Smooth muscle cell (in vitro differentiated cells): ENCODE results near the gene SLC10A7. TPM values are rescaled to one million over a fixed set of nuclear protein-coding genes. Genes with fewer than 3 reads are reported as not detected.
A peak's percentile ranks its signal among the peaks of the same experiment; 100 is the strongest.

Experiments
- DNase-seq: peaks from one replicate; lab custom pipeline; 2025; ENCODE audit not compliant: unreplicated experiment; lab: John Stamatoyannopoulos, UW
- H2AFZ ChIP-seq: fragments of 200-600 bp; sonication (generic); 2 replicates; pipeline ENCODE4 v1.6.0; 2016; ENCODE audit warnings: antibody characterized with exemption, low read depth, mild to moderate bottlenecking
- H3F3A ChIP-seq: fragments of 200-600 bp; sonication (generic); 2 replicates; pipeline ENCODE4 v1.6.0; 2017; ENCODE audit warnings: antibody characterized with exemption, low read depth
- H3K27ac ChIP-seq: fragments of 200-600 bp; sonication (generic); 2 replicates; pipeline ENCODE4 v1.5.1; 2016; ENCODE audit warnings: low read depth, mild to moderate bottlenecking
- H3K27me3 ChIP-seq: fragments of 200-600 bp; sonication (generic); 2 replicates; pipeline ENCODE4 v1.6.1; 2016; ENCODE audit warnings: low read depth, mild to moderate bottlenecking
- H3K36me3 ChIP-seq: fragments of 200-600 bp; sonication (generic); 2 replicates; pipeline ENCODE4 v1.5.1; 2016; ENCODE audit warnings: low read depth
- H3K4me1 ChIP-seq: fragments of 200-600 bp; sonication (generic); 2 replicates; pipeline ENCODE4 v1.5.1; 2016; ENCODE audit warnings: low read depth
- H3K4me2 ChIP-seq: fragments of 200-600 bp; sonication (generic); 2 replicates; pipeline ENCODE4 v1.6.0; 2016; ENCODE audit warnings: mild to moderate bottlenecking
- H3K4me3 ChIP-seq: fragments of 200-600 bp; sonication (generic); 2 replicates; pipeline ENCODE4 v1.5.1; 2016; ENCODE audit warnings: mild to moderate bottlenecking
- H3K79me2 ChIP-seq: fragments of 200-600 bp; sonication (generic); 2 replicates; pipeline ENCODE4 v1.6.0; 2016; ENCODE audit warnings: low read depth, mild to moderate bottlenecking
- H3K9ac ChIP-seq: fragments of 200-600 bp; sonication (generic); 2 replicates; pipeline ENCODE4 v1.6.0; 2016; ENCODE audit warnings: low read depth
- H3K9me3 ChIP-seq: fragments of 200-600 bp; sonication (generic); replicated peaks from 2 replicates; pipeline ENCODE4 v1.5.1; 2016; ENCODE audit warnings: low read depth
- H4K20me1 ChIP-seq: fragments of 200-600 bp; sonication (generic); 2 replicates; pipeline ENCODE4 v1.6.0; 2016; ENCODE audit warnings: low read depth
- WGBS: methylation state at CpG from one replicate; pipeline ENCODE4 v1.1.7; 2016; ENCODE audit warnings: low lambda C conversion rate; 5-methylcytosine and 5-hydroxymethylcytosine counted together
- polyA plus RNA-seq: library from polyadenylated mRNA; unstranded; fragments of >200 nt; fragmentation: Nextera tagmentation; extraction: Ambion mirVana; gene quantifications from 2 replicates; pipeline ENCODE4 v1.2.1, GENCODE V29; 2016
- total RNA-seq: library from RNA; depleted of rRNA; stranded (reverse); fragments of >200 nt; gene quantifications from 2 replicates; pipeline ENCODE4 v1.2.3, GENCODE V29; 2014
- TF ChIP-seq, protein P1 (sequence below): fragments of 200-600 bp; sonication (generic); IDR thresholded peaks from 2 replicates; pipeline ENCODE4 v1.5.1; 2017; ENCODE audit warnings: borderline replicate concordance, mild to moderate bottlenecking, antibody characterized with exemption; ENCODE audit not compliant: insufficient read depth, poor library complexity, severe bottlenecking

The SLC10A7 gene
- total and polyA plus RNA-seq, 2 experiments from 2014 or later, result 10.3 to 24.8 TPM

DNA sequence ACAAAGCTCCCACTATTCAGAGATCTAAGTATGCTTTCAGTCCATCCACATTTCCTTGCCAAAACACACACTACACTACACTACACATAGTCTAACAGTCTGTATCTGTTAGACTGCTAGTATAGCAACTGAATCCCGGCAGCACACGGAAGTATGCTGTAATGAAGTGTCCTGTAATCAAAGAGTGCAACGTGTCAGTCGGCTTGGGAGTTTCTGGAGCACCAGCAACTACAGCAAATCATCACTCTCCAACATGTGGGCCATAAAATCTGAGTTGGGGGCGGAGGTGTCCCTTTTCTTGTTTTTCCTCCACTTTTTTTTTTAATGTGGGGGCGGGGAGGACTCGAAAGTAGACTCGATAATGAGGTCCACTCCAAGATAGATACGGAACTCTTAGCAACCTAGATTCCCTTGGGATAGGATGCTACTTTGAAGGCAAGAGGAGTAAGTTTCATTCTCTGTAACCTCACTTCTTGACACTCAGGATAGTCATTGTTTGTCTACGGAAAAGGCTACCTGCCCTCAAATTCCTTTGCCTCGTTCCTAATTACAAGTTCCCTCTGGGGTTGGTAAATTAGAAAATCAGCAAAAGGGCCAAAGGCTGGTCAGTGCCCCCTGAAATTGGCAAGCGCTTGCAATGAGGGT, 722 bp downstream of the SLC10A7 start:
- Histone ChIP-seq H3K9me3 (no peaks in the 10 kb centered on the region), H3K9ac (peak overlapping the region; percentile 90), H3K27ac (peak overlapping the region; percentile 87), H3F3A (no peaks in the 10 kb centered on the region), H4K20me1 (peaks cover 23% of the 10 kb centered on the region), H3K27me3 (no peaks in the 10 kb centered on the region), H3K36me3 (no peaks in the 10 kb centered on the region), H3K4me2 (peak overlapping the region; percentile 94), H2AFZ (peak overlapping the region; percentile 97), H3K4me1 (peaks cover 7% of the 10 kb centered on the region), H3K4me3 (peak overlapping the region; percentile 74), H3K79me2 (peaks cover 28% of the 10 kb centered on the region)
- TF ChIP-seq, protein P1, sequence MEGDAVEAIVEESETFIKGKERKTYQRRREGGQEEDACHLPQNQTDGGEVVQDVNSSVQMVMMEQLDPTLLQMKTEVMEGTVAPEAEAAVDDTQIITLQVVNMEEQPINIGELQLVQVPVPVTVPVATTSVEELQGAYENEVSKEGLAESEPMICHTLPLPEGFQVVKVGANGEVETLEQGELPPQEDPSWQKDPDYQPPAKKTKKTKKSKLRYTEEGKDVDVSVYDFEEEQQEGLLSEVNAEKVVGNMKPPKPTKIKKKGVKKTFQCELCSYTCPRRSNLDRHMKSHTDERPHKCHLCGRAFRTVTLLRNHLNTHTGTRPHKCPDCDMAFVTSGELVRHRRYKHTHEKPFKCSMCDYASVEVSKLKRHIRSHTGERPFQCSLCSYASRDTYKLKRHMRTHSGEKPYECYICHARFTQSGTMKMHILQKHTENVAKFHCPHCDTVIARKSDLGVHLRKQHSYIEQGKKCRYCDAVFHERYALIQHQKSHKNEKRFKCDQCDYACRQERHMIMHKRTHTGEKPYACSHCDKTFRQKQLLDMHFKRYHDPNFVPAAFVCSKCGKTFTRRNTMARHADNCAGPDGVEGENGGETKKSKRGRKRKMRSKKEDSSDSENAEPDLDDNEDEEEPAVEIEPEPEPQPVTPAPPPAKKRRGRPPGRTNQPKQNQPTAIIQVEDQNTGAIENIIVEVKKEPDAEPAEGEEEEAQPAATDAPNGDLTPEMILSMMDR, result no peak
- DNase-seq, result no peak
- 0% methylated on average over 12 of the region's 12 CpGs for WGBS

DNA sequence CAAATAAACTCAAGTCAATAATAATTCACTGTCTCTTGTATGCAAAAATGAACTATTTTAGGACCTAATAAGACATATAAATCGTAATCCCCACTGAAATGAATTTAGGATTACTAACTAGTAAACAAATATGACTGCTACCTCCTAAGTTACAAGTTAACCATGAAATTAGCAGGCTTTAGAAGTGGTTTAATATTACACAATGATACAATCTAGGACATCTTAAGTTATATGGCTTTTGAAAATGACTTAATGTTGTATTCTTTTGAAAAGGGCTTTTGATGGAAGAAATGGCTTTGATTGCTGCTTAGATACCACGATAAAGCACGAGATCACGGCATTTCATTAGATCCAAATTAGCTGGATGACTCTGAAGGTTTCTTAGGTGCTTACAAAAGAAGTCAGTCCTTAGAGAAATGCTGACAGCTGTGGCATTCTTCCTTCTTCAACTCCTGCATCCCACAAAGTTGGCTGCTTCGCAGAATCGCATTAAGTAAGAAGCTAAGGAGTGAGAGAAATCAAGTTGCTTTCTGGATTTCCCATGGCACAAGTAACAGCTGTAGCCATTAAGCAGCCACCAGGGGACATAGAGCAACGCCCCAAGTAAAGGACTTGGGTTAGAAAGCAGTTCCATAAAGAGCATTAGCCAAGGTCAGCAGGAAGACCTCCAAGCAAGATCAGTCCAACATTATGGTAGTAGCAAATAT, 6.9 kb downstream of the SLC10A7 start:
- no peak overlapping the region for H3K9ac ChIP-seq
- H3K27ac ChIP-seq, result no peak overlapping the region
- peaks cover 30% of the 10 kb centered on the region for H4K20me1 ChIP-seq
- H3F3A ChIP-seq, result no peaks in the 10 kb centered on the region
- H2AFZ ChIP-seq, result no peak overlapping the region
- no peak overlapping the region for H3K4me3 ChIP-seq
- TF ChIP-seq, protein P1, result no peak
- H3K27me3 ChIP-seq, result no peaks in the 10 kb centered on the region
- no peaks in the 10 kb centered on the region for H3K9me3 ChIP-seq
- H3K4me1 ChIP-seq, result peaks cover 3% of the 10 kb centered on the region
- 93% methylated on average over 7 of the region's 7 CpGs for WGBS
- H3K79me2 ChIP-seq, result peaks cover 20% of the 10 kb centered on the region
- H3K36me3 ChIP-seq, result no peaks in the 10 kb centered on the region
- DNase-seq, result no peak
- no peak overlapping the region for H3K4me2 ChIP-seq

DNA sequence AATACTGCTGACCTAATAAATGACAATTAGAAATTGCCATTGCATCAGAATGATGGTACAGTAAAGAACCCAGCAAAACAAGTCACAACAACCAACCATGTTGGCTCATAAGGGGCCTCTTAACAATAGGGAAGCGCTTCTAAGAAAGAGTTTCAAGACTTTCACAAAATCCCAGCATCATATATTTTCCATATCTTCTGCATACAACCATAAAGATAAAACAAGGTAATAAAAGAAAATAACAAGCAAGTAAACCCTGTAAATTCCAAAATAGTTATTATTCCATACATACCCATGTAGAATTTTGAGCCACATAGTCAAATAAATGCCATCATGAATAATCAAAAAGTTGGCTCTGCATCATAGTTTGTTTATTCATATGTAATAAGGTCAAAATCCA, 8.2 kb downstream of the SLC10A7 start:
- no peak overlapping the region for H2AFZ ChIP-seq

More for the DNA sequence above, 8.2 kb downstream of the SLC10A7 start:
- Histone ChIP-seq H3K4me1 (no peaks in the 10 kb centered on the region), H4K20me1 (peaks cover 21% of the 10 kb centered on the region), H3K4me3 (no peak overlapping the region), H3F3A (no peaks in the 10 kb centered on the region), H3K4me2 (no peak overlapping the region), H3K79me2 (peaks cover 11% of the 10 kb centered on the region), H3K36me3 (no peaks in the 10 kb centered on the region), H3K9me3 (no peaks in the 10 kb centered on the region), H3K9ac (no peak overlapping the region), H3K27ac (no peak overlapping the region), H3K27me3 (no peaks in the 10 kb centered on the region)
- TF ChIP-seq, protein P1, result no peak
- WGBS, result 87% methylated on average over 1 of the region's 1 CpG
- no peak for DNase-seq
